ENCODE measurements around the gene TACSTD2. TPM values are rescaled to one million over a fixed set of nuclear protein-coding genes. Genes with fewer than 3 reads are reported as not detected.

The TACSTD2 gene
- total RNA-seq, 1 donor from 2014 or later, result not detected

GRCh38 chr1:58528518-58528917 lies 48.5 kb downstream of the TACSTD2 start:
- H3K4me1 ChIP-seq, result no peaks in the 10 kb centered on the region
- H3K27me3 ChIP-seq, result no peaks in the 10 kb centered on the region
- H3K27ac Mint-ChIP-seq, result no peak overlapping the region
- H3K4me3 Mint-ChIP-seq, result no peak overlapping the region
- H4K20me1 ChIP-seq (ENCODE audit: low read depth), result no peaks in the 10 kb centered on the region
- no peaks in the 10 kb centered on the region for H3K36me3 Mint-ChIP-seq
- no peaks in the 10 kb centered on the region for H3F3A ChIP-seq (ENCODE audit: low read depth)
- no peaks in the 10 kb centered on the region for H3K79me2 ChIP-seq (ENCODE audit: low read depth)
- DNase-seq (ENCODE audit: low spot score), result no peak
- no peak overlapping the region for H3K4me3 ChIP-seq
- no peaks in the 10 kb centered on the region for H3K36me3 ChIP-seq
- H3K9me3 Mint-ChIP-seq, result no peaks in the 10 kb centered on the region
- H3K9me3 ChIP-seq (ENCODE audit: low read depth), result no peaks in the 10 kb centered on the region
- TF ChIP-seq EZH2phosphoT487 (IDR thresholded peaks at IDR 0.05) (no peak), EZH2 (IDR thresholded peaks at IDR 0.05) (no peak), CTCF (IDR thresholded peaks at IDR 0.05) (no peak)
- H2AFZ ChIP-seq (replicated peaks), result no peak overlapping the region
- no peak overlapping the region for H3K4me2 ChIP-seq
- H3K4me1 Mint-ChIP-seq, result no peaks in the 10 kb centered on the region
- no peak overlapping the region for H3K9ac ChIP-seq
- no peak overlapping the region for H3K27ac ChIP-seq
- H3K27me3 Mint-ChIP-seq (ENCODE audit: insufficient read depth, low read depth), result no peaks in the 10 kb centered on the region

Other genes with a start within 250 kb of the TACSTD2 start
- 11.8 and 19.8 TPM in 2 replicates for gene OMA1, start 30.5 kb downstream of the TACSTD2 start, total RNA-seq (ENCODE audit: low replicate concordance)
- gene MYSM1, start 122.8 kb upstream of the TACSTD2 start, total RNA-seq (ENCODE audit: low replicate concordance), result 55.1 and 84.6 TPM in 2 replicates
- 10.2 and 16.8 TPM in 2 replicates for gene JUN, start 206.8 kb upstream of the TACSTD2 start, total RNA-seq (ENCODE audit: low replicate concordance)

All from neural progenitor cell (in vitro differentiated cells).